Activated T-cell treated with anti-CD3 and anti-CD28 coated beads, Interleukin-2, amount 50 U/mL, for 48 hours (primary cell): ENCODE results near the gene SLIT3.

ENCODE experiments used
- DNase-seq, 2 experiments: peaks; one replicate each; pipeline ENCODE4 v3.0.0-alpha.2; 2020

Gene SLIT3

DNA sequence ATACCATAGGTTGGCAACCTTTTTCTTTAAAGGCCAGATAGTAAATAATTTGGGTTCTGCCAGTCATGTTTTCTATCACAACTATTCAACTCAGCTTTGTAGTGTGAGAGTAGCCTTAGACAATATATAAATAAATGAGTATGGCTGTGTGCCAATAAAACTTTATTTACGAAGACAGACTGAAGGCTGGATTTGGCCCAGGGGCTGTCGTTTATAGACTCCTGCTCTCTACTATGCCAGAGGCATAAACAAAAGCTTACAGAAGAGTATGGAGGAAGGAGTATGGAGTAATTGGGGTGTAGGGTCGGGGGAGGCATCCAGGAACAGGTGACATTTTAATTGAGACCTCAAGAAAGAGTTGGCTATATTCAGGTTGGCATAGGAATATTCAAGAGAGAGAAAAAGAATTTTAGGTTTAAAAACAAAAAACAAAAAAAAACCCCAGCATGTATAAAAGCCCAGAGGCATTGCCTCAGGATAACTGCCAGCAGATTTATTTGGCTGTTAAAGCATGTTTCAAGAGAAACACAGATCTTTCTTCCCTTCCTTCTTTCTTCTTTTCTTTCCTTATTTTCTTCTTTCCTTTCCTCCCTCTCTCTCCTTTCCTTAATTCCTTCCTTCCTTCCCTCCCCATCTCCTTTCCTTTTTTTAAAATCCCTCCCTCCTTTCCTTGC is 39.9 kb downstream of the SLIT3 start:
- no peak for DNase-seq

DNA sequence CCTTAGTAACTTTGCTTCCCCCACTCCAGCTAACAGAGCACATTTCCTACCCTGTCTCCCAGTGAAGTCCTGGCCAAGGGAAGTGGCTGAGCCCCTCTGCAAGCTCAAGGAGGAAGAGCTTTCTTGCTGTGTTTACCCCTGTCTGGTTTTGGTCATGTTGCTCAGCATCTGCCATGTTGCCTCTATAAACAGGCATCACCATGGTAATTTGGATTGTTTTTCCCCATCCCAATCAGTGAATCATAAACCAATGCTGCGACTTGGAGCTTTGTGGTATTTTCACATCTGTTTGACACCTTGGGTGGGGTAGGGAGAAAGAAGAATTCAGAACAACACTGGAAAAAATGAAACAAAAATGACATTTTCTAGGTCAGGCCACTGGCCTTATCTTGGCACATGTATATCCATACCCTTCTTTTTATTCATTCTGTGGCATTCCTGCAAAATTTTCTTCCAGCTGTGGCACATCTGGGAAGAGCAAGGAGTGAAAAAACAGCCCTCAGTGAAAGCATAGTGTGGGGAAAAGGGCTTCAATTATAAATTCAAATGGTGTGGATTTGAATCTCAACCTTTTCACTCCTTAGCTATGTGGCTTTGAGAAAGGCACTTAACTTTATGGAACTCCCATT is 42.5 kb downstream of the SLIT3 start:
- no peak for DNase-seq

DNA sequence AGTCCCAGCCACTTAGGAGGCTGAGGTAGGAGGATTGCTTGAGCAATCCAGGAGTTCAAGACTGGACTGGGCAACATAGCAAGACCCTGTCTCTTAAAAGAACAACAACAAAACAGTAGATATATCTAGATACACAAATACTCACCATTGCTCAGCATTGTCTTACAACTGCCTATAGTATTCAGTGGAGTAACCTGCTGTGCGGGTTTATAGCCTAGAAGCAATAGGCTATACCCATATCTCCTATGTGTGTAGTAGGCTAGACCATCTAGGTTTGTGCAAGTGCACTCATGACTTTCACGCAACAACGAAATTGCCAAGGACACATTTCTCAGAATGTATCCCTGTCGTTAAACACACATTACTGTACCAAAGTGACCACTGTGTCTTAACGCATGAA is 44.7 kb downstream of the SLIT3 start:
- DNase-seq = no peak

DNA sequence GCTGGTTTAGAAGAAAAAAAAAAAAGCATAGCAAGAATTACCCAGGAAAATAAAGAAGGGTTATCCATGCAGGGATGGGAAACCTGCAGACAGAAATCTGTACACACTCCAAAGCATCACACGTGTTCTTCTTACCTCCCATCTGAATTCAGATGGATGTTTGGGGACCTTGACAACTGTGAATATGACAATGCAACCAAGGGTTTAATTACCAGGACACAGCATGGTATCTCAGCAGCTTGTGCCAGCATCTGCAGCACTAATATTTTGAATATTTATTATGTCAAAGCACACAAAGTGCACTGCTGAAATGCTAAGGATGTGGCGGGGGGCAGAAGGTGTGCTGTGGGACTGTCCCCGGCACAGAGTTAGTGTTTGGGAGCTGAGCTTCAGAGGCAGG is 47.9 kb downstream of the SLIT3 start:
- no peak for DNase-seq

DNA sequence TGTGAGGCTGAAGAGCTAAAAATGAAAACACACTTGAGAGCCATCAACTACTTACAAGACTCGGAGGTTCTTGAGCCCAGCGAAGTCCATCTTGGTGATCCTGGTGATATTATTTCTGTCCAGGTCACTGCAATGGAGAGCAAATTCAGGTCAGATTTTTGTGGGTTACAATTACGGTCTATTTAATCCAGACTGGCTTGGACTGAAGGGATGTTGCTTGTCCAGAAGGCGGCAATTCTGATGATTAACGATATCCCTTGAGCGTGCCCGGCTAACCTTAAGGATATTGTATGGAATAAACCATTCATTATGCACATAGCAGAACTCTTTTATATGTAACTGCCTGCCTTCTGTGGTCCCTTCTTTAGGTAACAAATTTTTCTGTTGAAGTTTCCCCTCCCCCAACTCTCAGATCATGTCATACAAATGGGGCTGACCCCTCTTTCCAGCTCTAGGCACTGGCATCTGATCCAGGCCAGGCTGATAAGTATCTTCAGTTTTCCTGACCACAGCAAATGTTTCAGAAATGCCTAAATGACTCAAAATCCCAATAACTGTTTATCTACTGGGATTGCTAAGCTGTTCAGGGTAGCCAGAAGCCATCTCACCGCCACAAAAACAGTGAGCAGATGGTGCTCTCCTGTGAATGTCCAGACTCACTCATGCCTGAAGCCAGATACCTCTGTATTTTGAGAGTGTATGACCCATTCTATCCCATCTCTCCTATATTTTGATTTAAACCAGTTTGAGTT is 49.4 kb downstream of the SLIT3 start:
- DNase-seq = no peak

DNA sequence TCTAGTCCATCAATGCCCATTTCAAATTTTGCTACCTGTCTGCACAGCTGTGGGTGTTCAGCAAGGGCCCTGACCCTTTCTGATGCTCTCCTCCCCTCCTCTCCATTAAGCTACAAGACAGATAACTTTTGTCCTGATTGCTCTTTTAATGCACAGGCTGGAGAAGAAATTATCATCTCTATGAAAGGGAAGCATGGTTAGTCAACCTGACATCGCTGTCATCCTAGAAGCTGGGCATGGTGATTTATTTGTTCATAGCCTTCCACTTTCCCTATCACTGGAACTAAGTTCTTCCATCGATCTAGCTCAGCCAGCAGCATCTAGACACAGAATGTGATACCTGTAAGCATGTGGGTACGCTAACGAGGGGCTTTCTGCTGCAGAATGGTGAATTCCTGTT is 50.1 kb downstream of the SLIT3 start:
- no peak for DNase-seq

DNA sequence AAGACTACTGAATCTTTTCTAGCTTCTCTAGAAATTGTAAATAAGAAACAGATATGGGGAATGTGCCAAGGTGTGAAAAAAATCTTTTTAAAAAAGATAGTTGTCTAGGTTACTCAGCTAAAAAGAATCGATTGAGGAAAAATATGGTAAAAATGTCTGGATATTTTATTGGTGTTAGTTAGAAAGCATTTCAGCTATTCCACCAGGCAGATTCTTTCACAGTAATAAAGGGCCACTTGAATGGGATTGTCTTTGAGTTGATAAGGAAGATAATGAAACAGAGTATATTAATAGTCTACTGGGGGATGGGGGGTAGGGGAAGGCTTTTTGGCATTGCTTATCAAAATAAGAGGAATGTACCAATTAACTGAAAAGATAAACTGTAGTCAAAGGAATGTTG is 51.9 kb downstream of the SLIT3 start:
- no peak for DNase-seq

DNA sequence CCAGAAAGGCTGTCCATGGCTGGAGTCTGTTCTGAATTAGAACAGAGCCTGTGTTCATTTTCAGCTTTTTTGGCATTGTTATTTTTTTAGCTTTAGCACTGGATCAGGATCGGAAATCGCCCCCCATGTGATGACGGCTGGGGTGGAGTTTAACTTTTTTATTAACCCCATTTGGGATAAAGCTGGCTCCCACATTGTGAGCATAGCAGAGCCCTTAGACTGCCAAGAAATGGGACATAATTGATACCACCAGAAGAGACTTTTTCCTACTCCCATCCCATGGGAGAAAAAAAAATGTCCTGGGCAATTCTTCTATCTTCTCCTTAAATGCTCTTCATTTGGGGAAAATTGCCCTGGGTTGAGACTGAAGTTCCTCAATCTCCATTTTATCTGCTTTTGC is 52.4 kb downstream of the SLIT3 start:
- no peak for DNase-seq

DNA sequence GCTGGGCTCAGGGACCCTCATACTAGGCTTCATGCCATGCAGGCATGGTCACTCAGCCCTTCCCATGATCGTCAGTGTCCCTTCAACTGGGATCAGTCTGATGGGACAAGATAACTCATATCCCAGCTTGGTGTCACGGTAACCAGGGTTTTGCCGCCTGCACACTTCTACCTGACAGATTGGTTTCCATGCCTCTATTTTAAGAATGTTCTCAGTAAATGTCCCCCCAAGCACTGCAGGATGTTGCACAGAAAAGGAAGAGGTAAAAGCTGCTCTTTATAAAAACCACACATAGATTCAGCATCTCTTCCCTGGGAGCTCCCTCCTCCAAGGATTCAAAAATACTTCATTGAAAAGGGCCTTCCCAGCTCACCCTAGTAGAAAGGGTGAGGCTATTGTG is 56.1 kb downstream of the SLIT3 start:
- DNase-seq = no peak

DNA sequence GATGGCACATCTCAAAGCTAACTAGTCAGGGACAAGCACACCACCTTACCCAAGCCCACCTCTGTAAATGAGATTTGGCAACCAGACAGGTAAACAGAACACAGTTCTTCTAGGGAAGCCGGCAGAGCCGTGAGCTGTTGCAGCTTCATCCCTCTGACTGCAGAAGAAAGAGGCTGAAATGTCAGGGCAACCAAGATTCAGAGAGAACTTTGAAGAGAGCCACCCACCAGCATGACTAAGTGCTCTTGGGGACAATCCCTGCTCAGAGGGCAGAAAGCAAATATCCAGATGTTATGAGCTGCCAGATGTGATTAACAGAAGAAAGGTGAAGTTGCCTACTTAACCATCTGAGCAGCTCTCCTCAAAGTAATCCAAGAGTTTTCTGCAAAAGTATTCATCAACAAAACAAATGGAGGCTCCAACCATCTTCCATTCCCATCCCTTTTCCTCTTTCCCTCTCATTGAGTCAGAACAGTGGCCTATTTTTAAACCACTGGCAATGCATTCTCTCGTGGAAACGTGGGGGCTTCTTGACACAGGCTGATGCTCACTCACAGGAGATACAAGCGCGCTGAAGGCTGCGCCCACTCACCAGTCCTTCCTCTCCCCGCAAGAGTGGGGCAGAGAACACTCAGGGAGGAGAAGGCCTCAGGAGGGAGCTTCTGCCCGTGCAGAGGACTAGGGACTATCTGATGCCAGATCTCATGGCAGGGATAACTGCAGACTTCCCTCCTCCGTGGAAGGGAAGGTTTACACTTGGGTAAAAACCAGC is 57.1 kb downstream of the SLIT3 start:
- DNase-seq = no peak

DNA sequence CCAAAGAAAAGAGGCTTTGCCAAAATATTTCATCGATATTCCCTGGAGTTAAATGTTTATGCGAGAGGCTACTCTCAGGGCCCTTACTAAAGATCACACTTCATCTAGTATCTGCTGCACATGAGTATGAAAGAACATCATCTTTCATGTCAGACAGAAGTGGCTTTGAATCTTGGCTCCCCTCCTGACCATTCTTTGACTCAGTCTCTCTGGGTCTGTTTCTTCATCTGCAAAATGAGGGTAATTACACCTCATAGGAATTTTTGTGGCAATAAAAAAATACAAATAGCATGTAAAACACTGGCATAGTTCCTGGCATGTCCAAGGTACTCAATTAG is 58.1 kb downstream of the SLIT3 start:
- no peak for DNase-seq

DNA sequence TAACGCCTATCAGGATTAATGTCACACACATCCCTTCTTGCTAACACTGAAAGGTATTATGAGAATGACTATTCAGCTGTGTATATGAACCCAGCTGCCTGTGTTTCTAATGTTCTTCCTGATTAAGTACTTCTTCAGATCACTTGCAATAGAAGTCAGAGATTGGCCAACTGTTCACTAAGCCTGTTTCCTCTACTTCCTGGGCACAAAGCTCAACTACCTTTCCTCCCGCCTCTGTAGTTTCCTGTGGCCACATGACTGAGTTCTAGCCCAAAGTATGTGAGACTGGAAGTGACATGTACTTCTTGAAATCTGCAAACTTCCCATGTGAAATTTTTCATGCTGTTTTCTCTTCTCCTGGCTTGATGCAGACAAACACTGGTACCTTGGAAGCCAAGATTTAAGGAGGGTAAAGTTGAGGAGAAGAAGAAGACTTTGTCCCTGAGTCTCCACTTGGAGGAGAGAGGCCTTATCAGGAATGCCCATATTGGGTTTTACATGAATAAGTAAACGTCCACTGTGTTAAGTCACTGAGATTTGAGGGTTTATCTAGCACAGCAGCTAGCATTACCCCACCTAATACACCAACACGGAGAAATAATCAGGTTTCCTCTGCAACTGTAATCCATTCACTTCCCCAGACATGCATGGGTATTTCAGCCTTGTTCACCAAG is 58.6 kb downstream of the SLIT3 start:
- DNase-seq = no peak

DNA sequence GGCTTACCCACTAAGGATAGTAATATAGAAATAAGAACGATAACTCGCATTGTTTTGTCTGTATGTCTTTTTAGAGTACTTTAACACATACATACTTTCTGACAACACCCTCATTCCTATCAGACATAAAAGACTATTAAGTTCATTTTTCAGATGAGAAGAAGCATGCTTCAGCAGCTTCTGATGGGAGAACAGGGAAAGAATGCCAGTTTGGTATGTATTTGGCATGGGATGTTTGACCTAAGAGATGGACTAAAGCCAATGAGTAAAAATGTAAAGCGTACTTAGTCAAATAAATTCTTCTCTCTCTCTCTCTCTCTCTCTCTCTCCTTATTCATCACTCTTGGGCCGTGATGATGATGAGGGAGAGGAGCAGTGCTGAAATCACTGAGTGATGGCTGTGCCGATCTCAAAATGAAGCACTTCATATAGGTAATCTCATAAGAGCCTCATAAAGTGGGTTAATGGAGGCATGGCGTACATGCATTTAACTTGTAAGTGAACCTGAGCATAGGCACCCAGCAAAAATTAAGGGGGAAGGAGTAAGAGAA is 71.5 kb downstream of the SLIT3 start:
- no peak for DNase-seq

DNA sequence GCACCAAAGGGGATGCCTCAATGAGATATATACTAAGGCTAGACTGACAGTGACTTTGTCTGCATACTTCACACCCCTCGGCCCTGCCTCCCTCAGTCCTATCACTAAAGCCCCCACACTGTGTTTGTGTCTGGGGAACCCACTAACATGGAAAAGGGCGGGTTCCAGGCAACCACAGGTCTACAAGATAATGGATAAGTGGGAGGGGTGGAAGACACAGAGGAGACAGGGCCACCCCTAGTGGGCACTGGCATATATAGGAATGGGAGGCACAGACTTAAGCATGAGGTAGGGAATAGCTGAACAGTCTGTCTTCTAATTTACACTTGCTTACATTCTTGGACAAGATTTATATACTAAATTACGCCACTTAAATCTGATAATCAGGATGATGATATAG is 74.0 kb downstream of the SLIT3 start:
- DNase-seq = no peak

DNA sequence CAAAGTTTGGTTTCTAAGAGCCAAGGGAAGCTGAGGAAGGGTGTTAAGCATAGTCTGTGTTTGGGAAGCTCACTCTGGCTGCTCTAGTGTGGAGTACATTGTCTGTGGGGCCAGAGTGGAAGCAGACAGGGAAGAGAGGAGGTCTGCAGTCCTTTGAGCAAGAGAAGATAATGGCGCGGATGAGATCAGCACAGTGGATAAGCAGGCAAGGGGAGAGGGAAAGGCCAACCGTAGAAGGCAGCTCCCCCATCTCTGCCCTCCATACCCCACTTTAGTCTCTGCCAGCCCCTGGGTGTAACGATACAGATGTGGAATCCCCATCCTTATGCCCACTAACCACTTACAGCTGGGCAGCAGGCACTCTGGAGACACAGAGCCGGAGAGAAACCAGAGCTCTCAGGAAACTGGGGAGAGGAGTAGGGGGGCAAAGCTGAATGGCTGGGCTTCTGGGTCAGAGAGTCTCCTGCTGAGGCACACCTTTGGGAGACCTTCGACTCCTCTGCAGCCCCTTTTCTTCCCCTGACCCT is 75.0 kb downstream of the SLIT3 start:
- no peak for DNase-seq

DNA sequence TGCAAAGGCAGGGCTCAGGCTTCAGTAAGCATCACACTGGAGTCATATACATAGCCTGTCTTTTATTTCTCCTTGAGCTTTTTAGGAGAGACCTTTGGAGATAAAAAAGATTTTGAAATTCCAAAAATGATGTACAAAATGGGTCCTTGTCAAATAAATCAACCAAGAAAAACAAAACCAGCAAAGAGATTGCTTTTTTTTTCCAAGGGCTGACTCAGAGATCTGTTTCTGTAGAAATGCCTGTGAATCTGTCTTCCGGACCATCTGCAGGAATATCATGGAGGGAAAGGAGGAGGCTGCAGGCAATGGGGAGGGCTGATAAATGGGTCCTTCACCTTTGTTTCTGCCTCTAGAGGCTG is 77.4 kb downstream of the SLIT3 start:
- DNase-seq = no peak

DNA sequence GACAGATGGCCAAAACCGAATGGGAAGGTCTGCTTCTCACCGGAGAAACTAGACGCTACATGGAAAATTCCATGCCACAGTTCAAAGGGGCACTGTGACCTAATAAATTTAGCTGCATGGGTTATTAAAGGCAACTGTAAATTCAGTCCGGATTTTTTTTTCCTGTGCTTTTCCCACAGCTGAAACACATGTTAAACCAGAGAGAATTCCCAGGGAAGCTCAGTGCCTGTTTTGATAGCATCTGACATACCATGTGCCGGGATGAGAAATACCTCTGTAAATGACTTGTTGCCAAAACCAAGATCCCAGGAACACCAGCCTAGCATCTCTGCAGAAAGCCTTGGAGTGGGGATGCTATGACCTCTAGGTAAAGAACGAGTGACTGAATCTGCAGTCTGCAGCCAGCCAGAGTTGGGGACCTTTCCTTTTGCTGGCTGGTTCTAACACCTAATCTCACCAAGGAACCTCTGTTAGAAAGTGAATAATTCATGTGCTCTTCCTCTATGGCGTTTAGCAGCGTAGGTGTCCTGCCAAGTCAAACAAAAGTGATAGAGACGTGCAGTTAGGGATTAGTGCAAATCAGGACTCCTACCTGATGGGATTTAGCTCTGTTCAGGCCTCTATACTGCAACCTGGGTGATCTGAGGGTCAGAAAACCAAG is 77.9 kb downstream of the SLIT3 start:
- no peak for DNase-seq

DNA sequence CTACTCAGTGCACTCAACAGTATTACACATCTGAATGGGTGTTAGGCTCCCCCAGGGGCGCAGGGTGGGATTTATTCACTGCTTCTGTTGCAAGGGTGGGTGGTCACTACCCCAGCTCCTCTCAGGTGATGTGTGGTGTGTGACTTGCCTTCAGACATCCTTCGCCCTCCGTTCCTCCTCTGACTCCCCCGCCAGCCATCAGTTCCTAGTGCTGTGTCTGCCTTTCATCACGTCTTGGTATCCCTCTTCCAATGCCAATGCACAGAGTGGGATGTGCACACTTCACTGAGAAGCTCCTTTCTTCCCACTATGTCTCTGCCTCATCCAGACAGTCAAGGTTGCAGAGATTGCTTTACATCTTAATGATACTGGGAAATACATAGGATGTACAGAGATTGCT is 79.4 kb downstream of the SLIT3 start:
- DNase-seq = no peak

DNA sequence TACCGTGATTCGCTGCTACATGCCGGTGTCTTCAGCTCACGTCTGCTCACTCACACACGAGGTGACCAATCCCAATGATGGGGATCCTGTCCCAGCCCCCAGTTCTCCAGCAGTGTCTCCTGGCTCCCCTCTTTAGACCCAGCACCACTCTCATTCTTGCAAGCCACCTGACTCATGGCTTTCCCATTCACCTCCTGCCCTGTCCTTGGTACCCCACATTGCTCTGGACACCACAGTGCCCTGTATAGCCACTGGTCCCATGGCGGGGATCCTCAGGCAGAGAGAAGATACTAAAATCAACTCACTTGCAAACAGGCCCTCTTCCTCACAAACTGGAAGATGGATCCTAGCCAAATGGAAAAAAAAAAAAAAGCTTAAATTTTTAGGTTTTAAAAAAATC is 81.0 kb downstream of the SLIT3 start:
- DNase-seq = no peak

DNA sequence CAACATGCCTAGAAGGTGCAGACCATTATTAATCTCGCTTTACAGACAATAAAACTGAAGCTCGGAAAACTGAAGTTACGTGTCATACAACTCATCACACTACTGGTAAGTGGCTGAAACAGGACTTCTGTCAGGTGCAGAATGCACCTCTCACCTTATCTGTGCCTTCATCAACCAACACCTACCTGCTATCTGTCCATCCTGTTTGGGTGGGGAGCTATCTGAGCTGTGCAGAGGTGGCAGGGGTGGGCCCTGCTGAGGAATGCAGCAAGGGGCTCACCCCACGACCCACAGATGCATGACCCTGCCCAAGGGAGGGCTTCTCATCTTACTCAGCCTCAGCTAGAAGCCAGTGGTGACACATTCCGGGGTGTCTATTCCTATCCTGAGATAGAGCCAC is 81.6 kb downstream of the SLIT3 start:
- DNase-seq = no peak

DNA sequence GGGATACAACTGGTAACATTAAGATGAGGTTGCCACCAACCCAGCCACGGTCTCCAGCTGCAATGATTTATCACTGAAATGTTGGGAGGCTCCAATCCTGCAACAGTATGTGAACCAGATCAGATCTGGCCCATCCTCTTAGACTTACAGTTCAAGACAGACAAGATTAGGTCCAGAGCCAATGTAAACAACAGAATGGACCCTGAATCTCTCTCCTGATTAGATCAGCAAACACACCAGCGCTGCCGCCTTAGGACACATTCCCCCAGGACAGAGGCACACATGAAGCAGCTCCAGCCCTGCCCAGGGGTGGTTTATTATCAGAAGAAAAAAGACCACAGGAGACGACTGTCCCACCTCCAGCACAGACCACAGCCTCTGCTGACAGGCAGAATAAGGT is 82.1 kb downstream of the SLIT3 start:
- no peak for DNase-seq

DNA sequence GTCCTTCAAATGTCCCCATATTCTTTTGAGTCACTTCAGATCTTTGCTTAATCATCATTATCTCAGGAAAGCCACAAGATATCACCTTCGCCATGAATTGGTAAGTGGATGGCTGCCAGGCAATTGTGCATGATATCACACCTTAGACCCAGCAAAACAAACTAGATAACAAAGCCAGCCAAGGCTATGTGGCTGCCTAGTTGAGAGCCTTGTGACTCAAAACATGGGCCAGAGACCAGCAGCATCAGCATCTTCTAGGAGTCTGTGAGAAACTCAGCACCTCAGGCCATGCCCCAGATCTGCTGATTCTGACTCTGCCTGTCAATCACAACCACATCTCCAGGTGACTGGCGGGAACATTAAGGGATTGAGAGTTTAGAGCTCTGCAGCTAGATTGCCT is 82.8 kb downstream of the SLIT3 start:
- DNase-seq = no peak
